A375 (cell line): ENCODE data around the gene FBXO41. TPM values are rescaled to one million over a fixed set of nuclear protein-coding genes. Genes with fewer than 3 reads are reported as not detected.

Experiments used
- small RNA-seq: library from RNA; depleted of rRNA; stranded (forward); fragments of <200 nt; gene quantifications from one replicate; pipeline ENCODE3, GENCODE V24; 2014
- total RNA-seq: library from RNA; depleted of rRNA; stranded (reverse); fragments of >200 nt; shearing (Covaris generic); gene quantifications from 2 replicates; pipeline ENCODE4 v1.2.3, GENCODE V29; 2014; rRNA removed

The FBXO41 gene, protein sequence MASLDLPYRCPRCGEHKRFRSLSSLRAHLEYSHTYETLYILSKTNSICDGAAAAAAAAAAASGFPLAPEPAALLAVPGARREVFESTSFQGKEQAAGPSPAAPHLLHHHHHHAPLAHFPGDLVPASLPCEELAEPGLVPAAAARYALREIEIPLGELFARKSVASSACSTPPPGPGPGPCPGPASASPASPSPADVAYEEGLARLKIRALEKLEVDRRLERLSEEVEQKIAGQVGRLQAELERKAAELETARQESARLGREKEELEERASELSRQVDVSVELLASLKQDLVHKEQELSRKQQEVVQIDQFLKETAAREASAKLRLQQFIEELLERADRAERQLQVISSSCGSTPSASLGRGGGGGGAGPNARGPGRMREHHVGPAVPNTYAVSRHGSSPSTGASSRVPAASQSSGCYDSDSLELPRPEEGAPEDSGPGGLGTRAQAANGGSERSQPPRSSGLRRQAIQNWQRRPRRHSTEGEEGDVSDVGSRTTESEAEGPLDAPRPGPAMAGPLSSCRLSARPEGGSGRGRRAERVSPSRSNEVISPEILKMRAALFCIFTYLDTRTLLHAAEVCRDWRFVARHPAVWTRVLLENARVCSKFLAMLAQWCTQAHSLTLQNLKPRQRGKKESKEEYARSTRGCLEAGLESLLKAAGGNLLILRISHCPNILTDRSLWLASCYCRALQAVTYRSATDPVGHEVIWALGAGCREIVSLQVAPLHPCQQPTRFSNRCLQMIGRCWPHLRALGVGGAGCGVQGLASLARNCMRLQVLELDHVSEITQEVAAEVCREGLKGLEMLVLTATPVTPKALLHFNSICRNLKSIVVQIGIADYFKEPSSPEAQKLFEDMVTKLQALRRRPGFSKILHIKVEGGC
- total RNA-seq, result 4.3 and 6.4 TPM in 2 replicates

GRCh38 chr2:73284296-73285158, at the start of gene FBXO41:
TSS of gene FBXO41 (minus strand) at chr2:73284478. CDS start at chr2:73269630, 14,848 bp downstream.

GRCh38 chr2:73293534-73294171, 9.4 kb upstream of the FBXO41 start, which contains the start of gene EGR4:
TSS of gene EGR4 (minus strand) at chr2:73293548. CDS start at chr2:73293317, 231 bp downstream.

GRCh38 chr2:73233932-73234832, 50.1 kb downstream of the FBXO41 start, which contains the start of gene CCT7:
TSS of gene CCT7 (plus strand) at chr2:73234308. CDS start at chr2:73234379, 71 bp downstream.

GRCh38 chr2:73233154-73233931, 50.9 kb downstream of the FBXO41 start, which contains the start of gene PRADC1:
TSS of gene PRADC1 (minus strand) at chr2:73233239. CDS start at chr2:73233160, 79 bp downstream.

GRCh38 chr2:73214120-73215035, 69.9 kb downstream of the FBXO41 start, which contains the start of gene SMYD5:
TSS of gene SMYD5 (plus strand) at chr2:73214245. CDS start at chr2:73214267, 22 bp downstream.

Small RNA genes lying within 50 kb of the gene (small RNA-seq; reads per million reads assigned to genes)
- gene RNU6-111P, result not detected

Other genes starting within 250 kb of the FBXO41 start
- 10.4 and 17.6 TPM in 2 replicates for gene SFXN5, start 212.8 kb downstream of the FBXO41 start, total RNA-seq
- 14.5 and 14.9 TPM in 2 replicates for gene RAB11FIP5, start 171.5 kb downstream of the FBXO41 start, total RNA-seq
- gene NOTO, start 81.9 kb downstream of the FBXO41 start, total RNA-seq, result not detected in 2 replicates
- 41.3 and 45.0 TPM in 2 replicates for gene SMYD5, start 70.2 kb downstream of the FBXO41 start, total RNA-seq
- 16.3 and 17.7 TPM in 2 replicates for gene PRADC1, start 51.2 kb downstream of the FBXO41 start, total RNA-seq
- 531 and 547 TPM in 2 replicates for gene CCT7, start 50.2 kb downstream of the FBXO41 start, total RNA-seq
- 0.05 TPM in 1 of 2 replicates, not detected in the other for gene EGR4, start 9.1 kb upstream of the FBXO41 start, total RNA-seq
- 20.2 and 26.5 TPM in 2 replicates for gene ALMS1, start 101.4 kb upstream of the FBXO41 start, total RNA-seq